Vagina (tissue), 2 donors: Measurements from ENCODE around the gene TMBIM1.

ENCODE experiments used
- POLR2A ChIP-seq, 2 donors: fragments of 450-650 bp; IDR thresholded peaks; one replicate each; pipeline ENCODE4 v1.6.1; 2017; ENCODE audit warnings: antibody characterized with exemption in 2 of 2, mild to moderate bottlenecking in 2 of 2, moderate library complexity in 2 of 2
- POLR2AphosphoS5 ChIP-seq, 2 donors: sonication (generic); formaldehyde crosslinking; IDR thresholded peaks; one replicate each; pipeline ENCODE4 v1.9.0; 2017; ENCODE audit warnings: antibody characterized with exemption in 2 of 2, mild to moderate bottlenecking in 2 of 2, low read depth in 1 of 2; ENCODE audit not compliant: insufficient read depth in 1 of 2
- TF ChIP-seq, protein P1 (sequence below), 3 experiments: fragments of 450-650 bp in 2 of 3; fragments of 200-600 bp in 1 of 3; sonication (generic) in 1 of 3; IDR thresholded peaks; one replicate each; pipeline ENCODE4 v1.5.1; 2017 to 2019; ENCODE audit warnings: antibody characterized with exemption in 3 of 3, mild to moderate bottlenecking in 2 of 3, moderate library complexity in 2 of 3

DNA sequence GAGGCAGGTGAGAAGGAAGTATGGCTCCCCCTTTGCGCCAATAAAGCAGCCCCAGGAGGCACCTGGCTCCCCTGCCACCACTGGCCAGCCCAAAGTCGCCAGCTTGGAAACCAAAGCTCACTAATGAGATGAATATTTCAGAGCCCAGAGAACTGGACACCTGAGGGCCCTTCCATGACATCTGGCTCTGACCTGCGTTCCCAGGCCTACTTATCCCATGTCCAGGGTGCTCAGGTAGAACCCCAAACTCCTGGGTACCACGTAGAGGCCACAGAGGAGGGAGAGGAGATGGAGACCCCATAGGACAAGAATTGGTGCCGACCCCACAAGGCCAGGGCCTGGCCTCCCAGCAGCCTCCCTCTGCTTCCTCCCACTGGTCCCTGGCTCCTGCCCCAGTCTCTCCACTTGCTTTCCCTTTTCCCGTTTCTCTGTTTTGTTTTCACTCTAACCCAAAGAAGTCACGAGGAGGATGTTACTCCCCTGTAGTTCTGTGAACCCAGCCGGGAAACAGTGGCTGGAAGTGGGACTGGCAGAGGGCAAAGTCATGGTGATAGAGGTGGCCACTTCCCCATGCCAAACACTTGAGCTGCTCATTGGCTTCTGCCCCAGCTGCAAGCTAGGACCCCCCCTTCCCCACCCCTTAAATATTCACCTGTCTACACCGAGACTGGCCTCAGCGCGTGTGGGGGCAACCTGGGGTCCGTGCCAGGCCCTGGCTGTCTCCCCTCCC is 820 bp downstream of the TMBIM1 start:
- TF ChIP-seq, protein P1, sequence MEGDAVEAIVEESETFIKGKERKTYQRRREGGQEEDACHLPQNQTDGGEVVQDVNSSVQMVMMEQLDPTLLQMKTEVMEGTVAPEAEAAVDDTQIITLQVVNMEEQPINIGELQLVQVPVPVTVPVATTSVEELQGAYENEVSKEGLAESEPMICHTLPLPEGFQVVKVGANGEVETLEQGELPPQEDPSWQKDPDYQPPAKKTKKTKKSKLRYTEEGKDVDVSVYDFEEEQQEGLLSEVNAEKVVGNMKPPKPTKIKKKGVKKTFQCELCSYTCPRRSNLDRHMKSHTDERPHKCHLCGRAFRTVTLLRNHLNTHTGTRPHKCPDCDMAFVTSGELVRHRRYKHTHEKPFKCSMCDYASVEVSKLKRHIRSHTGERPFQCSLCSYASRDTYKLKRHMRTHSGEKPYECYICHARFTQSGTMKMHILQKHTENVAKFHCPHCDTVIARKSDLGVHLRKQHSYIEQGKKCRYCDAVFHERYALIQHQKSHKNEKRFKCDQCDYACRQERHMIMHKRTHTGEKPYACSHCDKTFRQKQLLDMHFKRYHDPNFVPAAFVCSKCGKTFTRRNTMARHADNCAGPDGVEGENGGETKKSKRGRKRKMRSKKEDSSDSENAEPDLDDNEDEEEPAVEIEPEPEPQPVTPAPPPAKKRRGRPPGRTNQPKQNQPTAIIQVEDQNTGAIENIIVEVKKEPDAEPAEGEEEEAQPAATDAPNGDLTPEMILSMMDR (IDR thresholded peaks at IDR 0.05) = no peak
- TF ChIP-seq POLR2A (IDR thresholded peaks at IDR 0.05) (no peak), POLR2AphosphoS5 (IDR thresholded peaks at IDR 0.05; ENCODE audit: insufficient read depth in 1 of 2, low read depth in 1 of 2) (no peak)
